ENCODE results near the gene ZNF529. TPM values are rescaled to one million over a fixed set of nuclear protein-coding genes. Genes with fewer than 3 reads are reported as not detected.

The ZNF529 gene
- total RNA-seq, 2 donors from 2014 or later: 14.6 to 20.4 TPM

- no peaks in the 10 kb centered on the region for H3K27me3 ChIP-seq (ENCODE audit: control insufficient read depth, insufficient read depth, low read length, poor library complexity, severe bottlenecking)
- H3K36me3 ChIP-seq (ENCODE audit: control insufficient read depth, insufficient read depth, low read length): peaks cover 48% of the 10 kb centered on the region
- H3K4me3 ChIP-seq (ENCODE audit: low read length): peak overlapping the region; percentile 94
- H3K36me3 Mint-ChIP-seq (ENCODE audit: low read depth): peaks cover 54% of the 10 kb centered on the region
- peak overlapping the region; percentile 94 for H3K9ac ChIP-seq (ENCODE audit: extremely low read depth, low read length, poor library complexity, severe bottlenecking)
- WGBS, 2 experiments (ENCODE audit: insufficient coverage in 1 of 2, insufficient read length in 1 of 2): 32 to 46% methylated on average over 10 to 18 of the region's 18 CpGs
- peak overlapping the region; percentile 85 for H3K4me3 Mint-ChIP-seq
- no peak for TF ChIP-seq CTCF (conservative IDR thresholded peaks at IDR 0.05)
- DNase-seq: no peak
- H3K27ac ChIP-seq (ENCODE audit: low read depth, low read length): no peak overlapping the region
- no peaks in the 10 kb centered on the region for H3K9me3 Mint-ChIP-seq
- H3K27me3 Mint-ChIP-seq (ENCODE audit: insufficient read depth): no peaks in the 10 kb centered on the region
- H3K9me3 ChIP-seq (ENCODE audit: control insufficient read depth, low read length): peaks cover 50% of the 10 kb centered on the region
- H3K27ac Mint-ChIP-seq: peak overlapping the region; percentile 99
- H3K4me1 Mint-ChIP-seq: peaks cover 18% of the 10 kb centered on the region
- H3K4me1 ChIP-seq (ENCODE audit: control insufficient read depth, insufficient read depth, low read length): no peaks in the 10 kb centered on the region
Observed at GRCh38 chr19:36573895-36574720, 1.0 kb upstream of the ZNF529 start.

- Mint-ChIP-seq H3K4me3 (peak overlapping the region; percentile 85), H3K4me1 (peaks cover 18% of the 10 kb centered on the region), H3K27ac (peak overlapping the region; percentile 99), H3K36me3 (ENCODE audit: low read depth) (peaks cover 57% of the 10 kb centered on the region), H3K9me3 (peaks cover 4% of the 10 kb centered on the region), H3K27me3 (ENCODE audit: insufficient read depth) (no peaks in the 10 kb centered on the region)
- peaks cover 54% of the 10 kb centered on the region for H3K9me3 ChIP-seq (ENCODE audit: control insufficient read depth, low read length)
- no peaks in the 10 kb centered on the region for H3K4me1 ChIP-seq (ENCODE audit: control insufficient read depth, insufficient read depth, low read length)
- no peaks in the 10 kb centered on the region for H3K27me3 ChIP-seq (ENCODE audit: control insufficient read depth, insufficient read depth, low read length, poor library complexity, severe bottlenecking)
- DNase-seq: no peak
- peak overlapping the region; percentile 94 for H3K9ac ChIP-seq (ENCODE audit: extremely low read depth, low read length, poor library complexity, severe bottlenecking)
- peak overlapping the region; percentile 94 for H3K4me3 ChIP-seq (ENCODE audit: low read length)
- H3K27ac ChIP-seq (ENCODE audit: low read depth, low read length): peak overlapping the region; percentile 81
- 0 to 1% methylated on average over 4 to 9 of the region's 11 CpGs for WGBS, 2 experiments (ENCODE audit: insufficient coverage in 1 of 2, insufficient read length in 1 of 2)
- no peak for TF ChIP-seq CTCF (conservative IDR thresholded peaks at IDR 0.05)
- H3K36me3 ChIP-seq (ENCODE audit: control insufficient read depth, insufficient read depth, low read length): peaks cover 49% of the 10 kb centered on the region
Observed at GRCh38 chr19:36572593-36573019, 486 bp downstream of the ZNF529 start.

DNA sequence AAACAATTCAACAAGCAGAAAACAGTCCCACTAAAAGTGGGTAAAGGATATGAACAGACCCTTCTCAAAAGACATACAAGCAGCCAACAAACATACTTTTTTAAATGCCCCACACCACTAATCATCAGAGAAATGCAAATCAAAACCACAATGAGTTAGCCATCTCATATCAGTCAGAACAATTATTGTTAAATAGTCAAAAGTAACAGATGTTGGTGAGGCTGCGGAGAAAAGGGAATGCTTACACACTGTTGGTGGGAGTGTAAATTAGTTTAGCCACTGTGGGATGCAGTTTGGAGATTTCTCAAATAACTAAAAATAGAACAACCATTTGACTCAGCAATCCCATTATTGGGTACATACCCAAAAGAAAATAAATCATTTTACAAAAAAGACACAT, 8.7 kb downstream of the ZNF529 start:
- Histone ChIP-seq H3K4me3 (ENCODE audit: low read length) (peak overlapping the region; percentile 50), H3K4me1 (ENCODE audit: control insufficient read depth, insufficient read depth, low read length) (no peaks in the 10 kb centered on the region), H3K9ac (ENCODE audit: extremely low read depth, low read length, poor library complexity, severe bottlenecking) (no peak overlapping the region), H3K9me3 (ENCODE audit: control insufficient read depth, low read length) (peaks cover 96% of the 10 kb centered on the region), H3K27me3 (ENCODE audit: control insufficient read depth, insufficient read depth, low read length, poor library complexity, severe bottlenecking) (no peaks in the 10 kb centered on the region), H3K27ac (ENCODE audit: low read depth, low read length) (no peak overlapping the region), H3K36me3 (ENCODE audit: control insufficient read depth, insufficient read depth, low read length) (peaks cover 65% of the 10 kb centered on the region)
- Mint-ChIP-seq H3K36me3 (ENCODE audit: low read depth) (peaks cover 90% of the 10 kb centered on the region), H3K4me1 (peaks cover 2% of the 10 kb centered on the region), H3K27ac (no peak overlapping the region), H3K9me3 (peaks cover 78% of the 10 kb centered on the region), H3K4me3 (no peak overlapping the region), H3K27me3 (ENCODE audit: insufficient read depth) (no peaks in the 10 kb centered on the region)
- 100% methylated on average over 1 of the region's 1 CpG for WGBS, 2 experiments (ENCODE audit: insufficient coverage in 1 of 2, insufficient read length in 1 of 2)
- no peak for TF ChIP-seq CTCF (conservative IDR thresholded peaks at IDR 0.05)
- DNase-seq: no peak

Measured in endodermal cell (in vitro differentiated cells).